ENCODE measurements around the gene RTN4RL1.

GRCh38 chr17:1997289-1997926 lies 27.7 kb downstream of the RTN4RL1 start:
- TF ChIP-seq, protein P1, sequence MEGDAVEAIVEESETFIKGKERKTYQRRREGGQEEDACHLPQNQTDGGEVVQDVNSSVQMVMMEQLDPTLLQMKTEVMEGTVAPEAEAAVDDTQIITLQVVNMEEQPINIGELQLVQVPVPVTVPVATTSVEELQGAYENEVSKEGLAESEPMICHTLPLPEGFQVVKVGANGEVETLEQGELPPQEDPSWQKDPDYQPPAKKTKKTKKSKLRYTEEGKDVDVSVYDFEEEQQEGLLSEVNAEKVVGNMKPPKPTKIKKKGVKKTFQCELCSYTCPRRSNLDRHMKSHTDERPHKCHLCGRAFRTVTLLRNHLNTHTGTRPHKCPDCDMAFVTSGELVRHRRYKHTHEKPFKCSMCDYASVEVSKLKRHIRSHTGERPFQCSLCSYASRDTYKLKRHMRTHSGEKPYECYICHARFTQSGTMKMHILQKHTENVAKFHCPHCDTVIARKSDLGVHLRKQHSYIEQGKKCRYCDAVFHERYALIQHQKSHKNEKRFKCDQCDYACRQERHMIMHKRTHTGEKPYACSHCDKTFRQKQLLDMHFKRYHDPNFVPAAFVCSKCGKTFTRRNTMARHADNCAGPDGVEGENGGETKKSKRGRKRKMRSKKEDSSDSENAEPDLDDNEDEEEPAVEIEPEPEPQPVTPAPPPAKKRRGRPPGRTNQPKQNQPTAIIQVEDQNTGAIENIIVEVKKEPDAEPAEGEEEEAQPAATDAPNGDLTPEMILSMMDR (IDR thresholded peaks at IDR 0.05), result no peak
- no peak for TF ChIP-seq POLR2A (IDR thresholded peaks at IDR 0.05)
